ENCODE results near the gene IFT88.

Gene IFT88

DNA sequence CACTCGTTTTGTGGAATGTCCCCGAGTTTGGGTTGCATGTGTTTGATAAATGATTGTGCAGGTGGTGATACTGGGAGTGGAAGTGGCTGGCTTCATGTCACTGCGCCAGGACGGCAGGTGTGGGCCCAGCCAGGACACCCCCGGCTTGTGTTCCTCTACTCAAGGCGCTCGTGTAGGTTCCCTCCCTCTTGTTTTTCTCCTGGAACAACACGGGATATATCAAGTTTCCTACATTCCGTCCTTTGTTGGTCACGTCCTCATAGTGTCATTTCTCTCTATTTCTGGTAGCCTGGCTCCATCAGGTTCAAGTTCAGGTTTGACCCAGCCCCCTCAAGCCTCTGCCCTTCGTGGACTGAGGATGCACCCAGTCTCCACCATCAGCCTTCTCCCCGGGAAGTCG lies 152.8 kb downstream of the IFT88 start:
- DNase-seq = no peak

DNA sequence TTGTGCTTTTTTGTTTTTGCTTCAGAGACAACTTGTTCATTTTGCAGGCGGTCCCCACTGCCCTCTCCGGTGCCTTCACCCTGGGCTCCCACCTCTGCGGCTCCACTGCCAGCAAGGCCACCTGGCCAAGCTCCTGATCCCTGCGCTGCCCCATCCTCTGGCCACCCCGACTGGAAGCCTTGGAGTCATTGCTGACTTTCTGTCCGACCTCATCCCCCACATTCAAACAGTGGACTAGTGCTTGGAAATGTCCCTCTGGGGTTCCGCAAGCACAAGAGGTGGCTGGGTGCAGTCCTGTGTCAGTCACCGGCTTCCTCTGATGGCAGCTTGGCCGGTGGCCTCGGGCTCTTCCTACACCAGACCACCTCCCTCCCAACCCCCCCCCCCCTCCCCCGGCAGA lies 153.5 kb downstream of the IFT88 start:
- no peak for DNase-seq

DNA sequence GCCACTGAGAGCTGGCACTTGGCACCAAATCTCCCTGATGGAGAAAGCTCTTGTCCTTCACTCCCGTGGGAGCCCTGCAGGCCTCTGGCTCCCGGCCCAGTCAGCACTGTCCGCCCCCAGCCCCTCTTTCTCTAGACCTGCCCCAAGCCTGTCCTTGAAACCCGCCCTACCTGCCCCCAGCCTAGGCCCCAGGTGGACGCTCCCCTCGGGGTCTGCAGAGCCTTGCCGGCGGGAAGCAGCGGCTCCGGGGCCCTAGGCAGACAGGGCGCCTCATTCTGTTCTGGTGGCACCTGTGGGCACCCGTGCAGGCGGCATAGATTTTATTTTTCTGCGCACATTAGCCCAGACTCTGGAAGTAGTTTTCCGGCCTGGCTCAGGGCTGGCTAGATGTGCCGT lies 154.1 kb downstream of the IFT88 start:
- DNase-seq = no peak

DNA sequence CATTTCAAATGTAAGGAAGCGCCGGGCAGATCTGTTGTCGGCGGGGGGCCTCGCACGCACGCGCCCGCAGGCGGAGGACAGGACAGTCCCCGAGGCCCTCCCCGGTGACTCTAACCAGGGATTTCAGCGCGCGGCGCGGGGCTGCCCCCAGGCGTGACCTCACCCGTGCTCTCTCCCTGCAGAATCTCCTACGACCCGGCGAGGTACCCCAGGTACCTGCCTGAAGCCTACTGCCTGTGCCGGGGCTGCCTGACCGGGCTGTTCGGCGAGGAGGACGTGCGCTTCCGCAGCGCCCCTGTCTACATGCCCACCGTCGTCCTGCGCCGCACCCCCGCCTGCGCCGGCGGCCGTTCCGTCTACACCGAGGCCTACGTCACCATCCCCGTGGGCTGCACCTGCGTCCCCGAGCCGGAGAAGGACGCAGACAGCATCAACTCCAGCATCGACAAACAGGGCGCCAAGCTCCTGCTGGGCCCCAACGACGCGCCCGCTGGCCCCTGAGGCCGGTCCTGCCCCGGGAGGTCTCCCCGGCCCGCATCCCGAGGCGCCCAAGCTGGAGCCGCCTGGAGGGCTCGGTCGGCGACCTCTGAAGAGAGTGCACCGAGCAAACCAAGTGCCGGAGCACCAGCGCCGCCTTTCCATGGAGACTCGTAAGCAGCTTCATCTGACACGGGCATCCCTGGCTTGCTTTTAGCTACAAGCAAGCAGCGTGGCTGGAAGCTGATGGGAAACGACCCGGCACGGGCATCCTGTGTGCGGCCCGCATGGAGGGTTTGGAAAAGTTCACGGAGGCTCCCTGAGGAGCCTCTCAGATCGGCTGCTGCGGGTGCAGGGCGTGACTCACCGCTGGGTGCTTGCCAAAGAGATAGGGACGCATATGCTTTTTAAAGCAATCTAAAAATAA lies 154.7 kb downstream of the IFT88 start:
- no peak for DNase-seq

GRCh38 chr13:20727856-20728255 lies 160.9 kb downstream of the IFT88 start:
- no peak for DNase-seq

DNA sequence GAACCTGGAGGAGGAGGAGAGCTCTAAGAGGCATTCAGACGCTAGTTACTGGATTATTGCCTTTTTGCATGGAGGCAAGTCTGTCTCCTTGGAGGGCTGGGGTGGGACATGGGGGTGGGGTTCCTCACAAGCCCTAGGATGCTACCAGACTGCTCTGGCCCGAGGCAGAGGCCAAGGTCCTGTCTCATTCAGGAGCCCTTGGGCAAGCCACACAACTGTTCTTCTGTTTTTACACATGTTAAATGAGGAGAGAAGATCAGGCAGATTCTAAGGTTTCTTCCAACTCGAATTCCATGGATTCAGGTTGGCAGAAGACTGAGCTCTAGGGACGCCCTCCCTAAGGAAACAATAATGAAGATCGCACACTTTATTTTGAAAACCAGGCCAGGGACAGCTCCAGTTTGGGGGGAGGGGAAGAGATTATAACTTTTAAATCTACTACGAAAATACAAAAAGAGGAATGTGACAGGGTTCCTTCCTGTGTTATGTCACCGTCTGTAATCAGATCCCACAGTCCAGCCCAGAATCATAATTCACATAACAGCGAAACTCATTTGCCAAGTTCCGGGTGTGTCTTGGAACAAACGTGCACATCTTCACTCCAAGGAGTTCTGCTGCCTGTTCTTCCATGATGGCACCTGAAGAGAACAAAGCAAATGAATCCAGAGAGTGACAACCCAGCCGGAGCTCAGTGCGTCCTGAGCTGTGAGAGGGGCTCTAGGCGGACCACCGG lies 161.8 kb downstream of the IFT88 start:
- DNase-seq = no peak

DNA sequence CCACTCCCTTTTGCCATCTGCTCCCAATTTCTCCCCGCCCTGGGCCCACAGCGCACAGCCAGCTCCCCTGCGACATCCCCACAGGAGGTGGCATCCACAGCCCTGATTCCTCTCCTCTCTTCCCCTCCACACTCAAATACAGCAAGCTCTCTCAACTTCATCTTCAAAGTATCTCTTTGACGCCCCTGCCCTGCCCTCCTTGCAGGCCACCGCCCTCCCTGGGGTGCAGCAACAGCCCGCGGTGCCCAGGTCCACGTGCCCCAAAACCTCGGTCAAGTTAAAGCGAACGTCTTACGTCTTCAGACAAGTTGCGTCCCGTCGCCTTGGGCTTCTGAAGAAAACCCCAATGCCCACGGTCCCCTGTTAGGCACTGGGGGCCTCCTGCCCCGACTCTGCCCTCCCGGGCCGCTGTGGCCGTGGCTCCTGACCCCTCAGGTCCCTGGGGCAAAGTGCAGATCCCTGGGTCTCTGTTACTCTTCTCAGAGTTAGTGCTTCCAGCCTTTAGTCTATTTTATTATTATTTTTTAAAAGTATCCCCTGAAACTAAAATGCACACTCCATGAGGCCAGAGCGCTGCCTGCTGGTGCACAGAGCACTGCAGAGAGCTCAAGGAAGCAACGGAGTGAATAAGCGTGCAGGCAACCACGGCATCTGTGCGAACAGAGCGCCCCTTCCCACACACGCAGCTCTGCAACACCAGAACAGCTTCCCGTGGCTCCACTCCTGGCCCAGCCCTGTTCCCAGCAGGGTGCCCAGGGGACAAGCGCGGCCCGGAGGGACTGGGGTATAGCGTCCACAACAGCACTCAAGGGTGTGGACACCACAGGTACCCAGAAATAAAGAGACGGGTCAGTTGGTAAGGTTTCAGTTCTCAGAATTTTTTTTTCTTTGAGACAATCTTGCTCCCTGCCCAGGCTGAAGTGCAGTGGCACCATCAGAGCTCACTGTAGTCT lies 163.0 kb downstream of the IFT88 start:
- DNase-seq = no peak

DNA sequence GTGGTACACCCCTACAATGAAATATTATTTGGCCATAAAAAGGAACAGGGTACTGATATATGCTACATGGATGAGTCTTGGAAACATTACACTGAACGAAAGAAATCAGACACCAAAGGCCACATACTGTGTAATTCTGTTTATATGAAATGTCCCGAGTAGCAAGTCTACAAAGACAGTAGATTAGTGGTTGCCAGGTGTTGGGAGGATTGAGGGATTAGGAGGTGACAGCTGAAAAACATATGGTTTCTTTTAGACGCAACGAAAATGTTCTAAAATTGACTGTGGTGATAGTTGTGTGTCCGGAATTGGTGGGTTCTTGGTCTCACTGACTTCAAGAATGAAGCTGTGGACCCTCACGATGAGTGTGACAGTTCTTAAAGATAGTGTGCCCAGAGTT lies 171.7 kb downstream of the IFT88 start:
- DNase-seq = no peak

DNA sequence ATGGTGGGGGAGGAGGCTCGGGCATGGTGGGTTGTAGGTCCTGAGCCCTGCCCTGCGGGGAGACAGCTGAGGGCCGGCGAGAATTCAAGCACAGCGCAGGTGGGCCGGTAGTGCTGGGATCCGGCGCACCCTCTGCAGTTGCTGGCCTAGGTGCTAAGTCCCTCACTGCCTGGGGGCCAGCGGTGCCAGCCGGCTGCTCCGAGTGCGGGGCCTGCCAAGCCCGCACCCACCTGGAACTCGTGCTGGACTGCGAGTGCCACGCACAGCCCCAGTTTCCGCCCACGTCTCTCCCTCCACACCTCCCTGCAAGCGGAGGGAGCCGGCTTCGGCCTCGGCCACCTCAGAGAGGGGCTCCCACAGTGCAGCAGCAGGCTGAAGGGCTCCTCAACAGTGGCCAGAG lies 173.1 kb downstream of the IFT88 start:
- DNase-seq = no peak

Measured in suppressor macrophage treated with lipopolysaccharide for 4 hours (primary cell).